NCI-H345 treated with DMSO at 0.1 percent for 48 hours (cell line): Measurements from ENCODE around the gene CHCHD4.

Experiments
- DNase-seq: peaks from one replicate; lab custom pipeline; 2025; ENCODE audit not compliant: unreplicated experiment; lab: John Stamatoyannopoulos, UW

CHCHD4 gene

DNA sequence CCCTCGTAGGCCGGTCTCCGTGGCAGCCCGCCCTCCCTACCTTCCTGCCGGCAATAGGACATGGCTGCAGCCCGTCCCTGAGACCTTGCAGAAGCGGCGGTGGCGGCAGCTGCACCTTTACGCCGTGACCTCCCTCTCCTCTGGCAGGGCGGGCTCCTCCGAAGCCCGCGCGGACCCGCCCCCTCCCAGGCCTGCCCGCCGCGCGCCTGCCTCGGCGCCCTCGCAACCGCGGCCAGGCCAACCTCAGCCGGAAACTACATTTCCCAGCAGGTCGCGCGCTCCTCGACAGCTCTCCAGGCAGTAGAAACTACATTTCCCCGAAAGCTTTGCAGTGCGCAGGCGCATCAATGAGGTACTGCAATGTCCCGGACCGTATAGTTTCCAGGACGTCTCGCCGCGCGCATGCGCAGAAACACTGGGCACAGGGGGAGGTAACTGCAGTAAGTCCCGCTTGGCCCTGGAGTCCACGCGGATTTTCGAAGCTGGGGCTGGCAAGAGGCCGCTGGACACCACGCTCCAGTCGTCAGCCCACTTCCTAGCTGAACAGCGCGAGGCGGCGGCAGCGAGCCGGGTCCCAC is at the start of gene CHCHD4, which contains the start of gene TMEM43:
Gene CHCHD4, minus strand, starts transcription at position 256 of the 578 bp plus-strand sequence. Its CDS starts 194 bp downstream, at position 62.
Gene TMEM43, plus strand, starts transcription at position 438 of the 578 bp plus-strand sequence. CDS start 142 bp downstream, outside the sequence.
- DNase-seq = peak; percentile 94

DNA sequence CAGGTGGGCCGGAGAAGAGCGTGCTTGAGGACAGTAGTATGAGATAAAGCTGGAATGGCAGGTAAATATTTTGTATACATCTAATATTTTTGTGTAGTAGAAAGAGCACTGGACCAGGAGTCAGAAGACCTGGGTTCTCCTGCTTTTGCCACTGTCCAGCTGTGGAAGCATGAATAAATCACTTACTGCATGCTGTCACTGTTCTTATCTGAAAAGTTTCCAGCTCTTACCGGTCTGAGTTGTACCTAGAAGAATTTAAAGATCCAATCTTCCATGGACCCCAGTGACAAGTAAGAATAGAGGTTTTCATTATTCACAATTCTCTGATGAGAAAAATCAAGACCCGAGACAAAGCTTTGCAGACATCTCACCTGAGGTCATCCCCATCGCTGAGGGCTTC is 47.8 kb upstream of the CHCHD4 start:
- DNase-seq = no peak

DNA sequence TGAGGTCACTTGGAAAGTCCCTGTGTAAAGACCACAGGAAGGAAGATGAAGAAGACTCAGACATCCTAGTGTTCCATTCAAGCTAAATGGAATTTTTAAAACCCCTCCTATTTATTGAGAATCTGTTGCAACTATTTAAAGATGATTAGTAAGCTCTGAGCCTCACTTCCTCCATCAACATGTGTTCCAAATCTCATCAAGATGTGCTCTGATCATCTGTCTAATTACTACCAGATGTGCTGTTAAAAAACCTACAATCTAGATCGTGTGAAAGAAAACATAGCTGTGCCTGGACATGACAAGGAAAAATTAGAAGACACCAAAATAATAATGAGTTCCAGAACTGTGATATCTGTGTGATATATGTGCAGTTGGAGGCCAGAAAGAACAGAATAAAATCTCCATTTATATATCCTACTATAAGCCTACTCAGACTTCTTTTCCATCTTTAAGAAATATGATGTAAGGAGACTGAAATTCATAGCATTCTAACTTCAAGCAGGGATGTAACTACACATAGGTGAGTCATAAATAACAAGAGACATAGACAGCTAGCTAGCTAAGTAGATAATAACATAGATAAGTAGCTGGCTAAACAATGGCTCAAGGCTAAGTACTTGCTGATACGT is 46.0 kb upstream of the CHCHD4 start:
- no peak for DNase-seq

DNA sequence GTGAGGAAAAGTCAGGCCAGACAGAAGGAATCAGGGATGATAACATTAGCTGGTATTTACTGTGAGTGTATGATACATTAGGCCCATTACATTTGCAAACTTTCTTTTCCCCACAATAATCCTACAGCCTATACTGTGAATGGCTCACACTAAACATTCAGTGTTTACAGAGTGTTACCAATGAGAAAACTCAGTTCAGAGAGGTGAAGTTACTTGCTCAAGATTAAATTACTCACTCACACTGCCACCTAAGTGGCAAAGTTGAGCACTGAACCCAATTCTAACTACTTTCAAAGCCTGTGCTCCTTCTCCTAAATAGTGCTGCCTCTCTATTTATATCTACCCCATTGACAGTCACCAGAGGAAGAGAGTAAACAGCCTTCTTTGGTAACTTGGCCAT is 45.2 kb upstream of the CHCHD4 start:
- no peak for DNase-seq

DNA sequence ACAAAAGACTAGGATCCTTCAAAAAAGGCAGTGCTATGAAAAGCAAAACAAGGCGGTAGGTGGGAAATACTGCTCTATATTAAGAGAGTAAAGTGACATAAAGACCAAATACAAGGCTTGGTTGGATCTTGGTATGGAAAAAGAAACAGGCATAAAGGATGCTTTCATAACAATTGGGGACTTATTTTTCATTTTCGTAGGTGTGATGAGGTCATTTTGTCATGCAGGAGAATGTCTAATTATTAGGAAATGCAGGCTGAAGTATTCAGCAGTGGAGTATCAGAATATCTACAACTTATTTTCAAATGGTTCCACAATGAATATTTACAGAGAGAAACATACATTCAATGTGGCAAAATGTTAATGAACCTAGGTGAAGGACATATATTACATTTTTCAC is 44.8 kb upstream of the CHCHD4 start:
- DNase-seq = no peak

DNA sequence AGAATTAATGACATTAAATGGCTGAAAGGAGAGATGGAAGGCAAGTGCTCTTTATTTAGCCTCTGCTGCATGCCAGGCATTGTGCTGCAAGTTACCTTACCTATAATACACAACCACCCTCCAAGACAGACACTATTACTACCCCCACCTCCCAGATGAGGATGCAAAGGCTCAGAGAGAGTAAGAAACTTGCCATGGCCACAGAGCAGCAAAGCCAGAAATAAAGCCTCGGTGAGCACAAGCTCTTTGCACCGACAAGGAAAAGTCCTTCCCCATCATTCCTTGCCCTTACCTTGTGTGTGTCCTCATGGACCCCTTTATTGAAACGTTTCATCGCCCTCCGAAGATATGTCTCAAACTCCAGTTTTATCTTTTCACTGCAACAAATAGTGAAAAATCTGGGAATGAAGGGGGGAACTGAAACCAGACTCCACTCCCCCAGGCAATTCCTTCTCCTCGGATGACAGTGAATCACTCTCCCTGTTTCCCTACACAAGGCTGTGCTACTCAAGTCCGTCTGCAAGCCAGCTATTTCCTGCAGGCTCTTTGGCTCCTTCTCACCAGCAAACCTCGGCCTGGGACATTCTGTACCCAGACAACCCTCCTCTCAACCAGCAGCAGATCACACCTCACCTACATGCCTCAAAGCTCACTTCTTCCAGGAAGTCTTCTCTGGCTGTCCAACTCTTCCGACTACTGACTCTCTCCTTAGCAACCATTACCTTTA is 42.4 kb upstream of the CHCHD4 start:
- no peak for DNase-seq

DNA sequence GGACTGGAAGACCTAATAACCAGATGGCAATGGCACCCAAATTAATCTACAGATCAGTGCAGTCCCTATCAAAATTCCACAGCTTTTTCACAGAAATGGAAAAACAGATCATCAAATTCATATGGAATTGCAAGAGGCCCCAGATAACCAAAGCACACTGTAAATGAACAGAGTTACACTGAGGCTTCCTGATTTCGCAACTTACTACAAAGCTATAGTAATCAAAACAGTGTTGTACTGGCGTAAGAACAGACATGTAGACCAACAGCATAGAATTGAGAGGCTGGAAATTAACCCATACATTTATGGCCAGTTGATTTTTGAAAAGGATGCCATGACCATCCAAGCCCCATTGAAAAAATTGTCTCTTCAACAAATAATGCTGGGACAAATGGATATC is 37.5 kb upstream of the CHCHD4 start:
- no peak for DNase-seq

DNA sequence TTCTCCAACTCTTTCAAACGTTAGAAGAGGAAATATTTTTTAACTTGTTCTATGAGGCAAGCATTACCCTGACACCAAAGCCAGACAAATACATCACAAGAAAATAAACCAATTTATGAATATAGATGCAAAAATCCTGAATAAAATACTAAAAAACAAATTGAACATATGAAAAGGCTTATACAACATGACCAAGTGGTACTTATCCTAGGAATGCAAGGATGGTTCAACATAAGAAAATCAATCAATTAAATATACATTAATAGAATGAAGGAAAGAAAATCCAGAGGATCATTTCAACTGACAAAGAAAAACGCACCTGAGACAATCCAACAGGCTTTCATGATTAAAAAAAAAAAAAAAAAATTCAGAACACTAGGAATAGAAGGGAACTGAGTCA is 36.6 kb upstream of the CHCHD4 start:
- DNase-seq = no peak

DNA sequence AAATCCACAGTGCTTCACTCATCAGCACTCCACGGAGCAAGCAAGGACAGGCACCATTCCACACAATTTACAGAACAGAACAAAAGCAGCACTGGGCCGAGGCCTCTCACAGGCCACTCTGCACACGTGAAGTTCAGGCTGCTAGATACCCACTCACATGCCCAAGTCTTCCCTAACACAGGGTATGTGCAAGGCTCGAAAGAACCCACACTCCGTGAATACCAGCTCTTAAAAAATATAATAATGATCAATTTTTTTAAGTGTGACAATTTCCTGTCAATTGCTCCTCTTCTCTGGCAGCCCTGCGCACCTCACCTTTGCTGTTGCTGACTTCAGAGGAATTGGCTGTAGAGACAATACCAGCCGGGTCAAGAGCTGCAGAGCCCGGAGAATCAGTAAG is 34.8 kb upstream of the CHCHD4 start:
- DNase-seq = no peak

DNA sequence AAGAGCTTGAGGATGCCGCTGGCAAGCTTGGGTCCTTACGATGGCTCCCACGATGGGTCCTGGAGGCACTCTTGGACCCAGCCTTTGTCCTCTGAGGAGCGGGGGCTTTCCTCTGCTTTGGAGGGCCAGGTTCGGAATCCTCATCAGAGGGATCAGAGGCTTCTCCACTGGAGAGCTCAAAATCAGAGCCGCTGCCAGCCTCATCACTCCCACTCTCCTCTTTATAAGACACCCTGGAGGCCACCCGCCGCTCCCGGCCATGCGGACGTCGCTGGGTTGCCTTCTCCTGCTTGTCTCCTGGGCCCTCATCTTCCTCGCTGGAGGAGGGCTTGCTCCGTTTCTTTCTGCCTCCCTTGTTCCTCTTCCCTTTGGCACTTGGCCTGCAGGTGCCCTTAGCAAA is 33.7 kb upstream of the CHCHD4 start:
- no peak for DNase-seq

DNA sequence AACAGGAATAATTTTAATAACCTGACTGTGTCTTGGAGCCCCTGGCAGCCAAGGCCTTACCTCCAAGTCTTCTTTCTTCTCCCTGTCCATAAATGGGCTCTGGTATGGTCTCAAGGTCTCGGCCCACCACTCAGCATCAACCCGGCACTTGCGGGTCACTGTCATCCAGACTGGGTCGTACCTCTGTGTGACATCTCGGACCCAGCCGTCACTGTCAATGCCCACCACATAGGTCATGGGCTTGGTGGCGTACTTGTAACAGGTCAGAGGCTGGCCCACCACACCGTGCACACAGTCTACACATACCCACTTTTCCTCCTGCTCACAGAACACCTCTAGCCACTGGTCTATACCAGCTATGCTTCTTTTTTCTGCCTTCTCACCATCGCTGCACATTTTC is 33.3 kb upstream of the CHCHD4 start:
- no peak for DNase-seq

DNA sequence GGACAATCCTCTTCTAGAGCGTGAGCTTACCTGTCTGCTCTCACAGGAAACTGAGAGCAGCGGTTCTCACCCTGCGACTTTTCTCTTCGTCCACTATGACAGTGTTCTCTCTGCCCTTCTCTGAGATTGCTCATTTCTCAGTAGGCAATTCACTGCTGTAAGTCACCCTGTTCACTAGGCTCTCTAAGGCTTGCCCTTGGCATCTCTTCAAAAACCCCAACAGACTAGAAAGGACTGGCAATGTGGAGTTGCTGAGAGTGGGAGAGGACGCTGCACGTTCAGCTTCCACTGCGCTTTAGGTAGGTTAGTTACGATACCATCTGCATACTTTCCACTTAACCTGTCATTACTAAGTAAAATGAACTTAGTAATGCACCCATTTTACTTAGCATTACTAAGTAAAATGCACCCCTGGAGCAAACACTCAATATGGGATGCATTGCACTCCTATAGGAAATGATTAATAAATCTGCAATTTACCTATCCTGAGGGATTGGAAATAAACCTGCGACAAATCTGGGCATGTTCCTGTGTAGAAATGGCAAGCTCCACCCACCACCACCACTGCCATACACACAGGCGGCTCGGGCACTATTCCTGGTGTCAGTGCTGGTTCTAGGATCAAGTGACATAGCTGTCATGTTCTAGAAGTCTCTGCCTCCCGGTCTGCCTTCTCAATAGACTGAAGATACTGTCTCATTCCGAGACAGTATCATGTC is 32.3 kb upstream of the CHCHD4 start:
- no peak for DNase-seq

DNA sequence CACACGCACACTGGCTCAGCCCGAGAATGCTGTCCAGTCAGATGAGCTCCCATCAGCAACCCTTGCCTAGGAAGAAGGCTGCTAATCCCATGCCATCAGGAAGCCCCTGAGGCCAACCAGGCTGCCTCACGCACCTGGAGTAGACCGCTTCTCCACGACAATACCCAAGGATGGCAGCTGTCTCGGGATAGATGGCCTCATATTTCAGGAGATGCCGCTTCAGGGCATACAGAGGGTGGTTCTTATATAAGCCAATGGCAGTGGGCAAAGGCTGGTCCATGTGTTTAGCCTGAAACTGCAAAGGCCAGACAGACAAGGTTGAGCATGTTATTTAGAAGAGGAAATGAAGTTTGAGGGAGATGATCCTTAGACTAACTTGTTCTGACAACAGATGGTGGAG is 31.5 kb upstream of the CHCHD4 start:
- no peak for DNase-seq

DNA sequence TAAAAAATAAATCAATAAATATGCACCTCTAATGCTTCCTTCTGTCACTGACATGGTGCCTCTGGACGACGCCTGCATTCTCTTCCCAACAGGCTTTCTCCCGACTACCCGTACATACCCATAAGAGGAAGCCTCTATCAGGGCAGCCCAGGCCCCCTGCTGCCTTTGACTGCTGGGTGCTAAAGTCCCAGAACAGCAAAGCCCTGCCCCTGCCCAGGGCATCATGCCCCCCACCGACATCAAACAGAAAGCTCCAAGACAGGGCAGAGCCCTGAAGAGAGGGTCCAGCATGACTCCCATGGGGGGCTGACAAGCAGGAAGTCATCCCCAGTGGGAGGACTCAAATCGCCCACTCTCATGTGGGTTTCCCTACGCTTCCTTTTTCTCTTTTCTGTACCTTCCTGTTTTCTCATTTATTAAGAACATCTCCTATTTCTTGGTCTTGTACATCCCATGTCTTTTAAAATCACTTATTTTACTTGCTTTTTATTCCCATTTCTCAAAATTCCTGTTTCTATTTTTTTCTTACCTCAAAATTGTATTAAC is 30.3 kb upstream of the CHCHD4 start:
- no peak for DNase-seq

DNA sequence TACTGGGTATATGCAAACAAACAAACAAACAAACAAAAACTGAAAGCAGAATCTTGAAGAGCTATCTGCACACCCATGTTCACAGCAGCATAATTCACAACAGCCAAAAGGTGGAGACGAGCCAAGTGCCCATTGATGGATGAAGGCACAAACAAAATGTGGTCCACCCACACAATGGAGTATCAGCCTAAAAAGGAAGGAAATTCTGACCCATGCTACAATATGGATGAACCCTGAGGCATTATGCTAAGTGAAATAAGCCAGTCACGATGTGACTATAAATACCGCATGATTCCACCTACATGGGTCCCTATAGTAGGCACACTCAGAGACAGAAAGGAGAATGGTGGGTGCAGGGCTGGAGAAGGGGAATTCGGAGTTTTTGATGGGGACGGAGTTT is 29.6 kb upstream of the CHCHD4 start:
- no peak for DNase-seq

DNA sequence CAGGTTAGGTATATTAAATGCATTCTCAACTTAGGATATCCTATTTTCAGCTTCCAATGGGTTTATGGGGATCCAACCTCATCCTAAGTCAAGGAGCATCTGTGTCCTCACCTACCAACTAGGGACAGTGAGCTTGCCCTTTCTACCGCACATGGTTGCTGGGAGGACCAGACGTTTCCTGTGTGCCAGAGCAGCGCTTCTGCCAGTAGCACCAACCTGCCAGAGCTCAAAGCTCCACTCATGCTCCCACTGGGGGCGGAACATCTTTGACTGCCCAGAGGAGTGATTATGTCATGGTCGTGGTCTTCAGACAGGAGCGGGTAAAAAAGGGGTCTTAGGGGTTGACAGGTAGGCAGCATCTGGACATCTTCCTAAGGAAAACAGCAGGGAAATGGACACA is 29.0 kb upstream of the CHCHD4 start:
- DNase-seq = no peak

DNA sequence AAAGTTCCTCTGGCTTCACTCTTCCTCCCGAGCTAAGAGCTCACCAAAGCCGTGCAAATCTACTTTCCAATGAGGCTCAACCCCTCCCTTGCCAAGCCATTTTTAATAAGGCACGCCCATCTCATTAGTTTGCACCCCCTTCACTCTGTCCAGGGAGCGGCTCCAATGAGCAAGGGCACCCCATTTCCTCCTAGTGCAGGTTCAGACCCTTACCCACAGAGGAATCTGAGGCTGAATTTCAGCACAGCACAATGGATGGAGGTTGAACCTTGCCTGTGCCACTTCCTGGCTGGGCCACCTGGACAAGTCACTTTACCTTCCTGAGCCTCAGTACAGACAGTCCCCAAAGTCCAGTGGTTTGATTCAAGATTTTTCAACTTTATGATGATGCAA is 28.3 kb upstream of the CHCHD4 start:
- no peak for DNase-seq

DNA sequence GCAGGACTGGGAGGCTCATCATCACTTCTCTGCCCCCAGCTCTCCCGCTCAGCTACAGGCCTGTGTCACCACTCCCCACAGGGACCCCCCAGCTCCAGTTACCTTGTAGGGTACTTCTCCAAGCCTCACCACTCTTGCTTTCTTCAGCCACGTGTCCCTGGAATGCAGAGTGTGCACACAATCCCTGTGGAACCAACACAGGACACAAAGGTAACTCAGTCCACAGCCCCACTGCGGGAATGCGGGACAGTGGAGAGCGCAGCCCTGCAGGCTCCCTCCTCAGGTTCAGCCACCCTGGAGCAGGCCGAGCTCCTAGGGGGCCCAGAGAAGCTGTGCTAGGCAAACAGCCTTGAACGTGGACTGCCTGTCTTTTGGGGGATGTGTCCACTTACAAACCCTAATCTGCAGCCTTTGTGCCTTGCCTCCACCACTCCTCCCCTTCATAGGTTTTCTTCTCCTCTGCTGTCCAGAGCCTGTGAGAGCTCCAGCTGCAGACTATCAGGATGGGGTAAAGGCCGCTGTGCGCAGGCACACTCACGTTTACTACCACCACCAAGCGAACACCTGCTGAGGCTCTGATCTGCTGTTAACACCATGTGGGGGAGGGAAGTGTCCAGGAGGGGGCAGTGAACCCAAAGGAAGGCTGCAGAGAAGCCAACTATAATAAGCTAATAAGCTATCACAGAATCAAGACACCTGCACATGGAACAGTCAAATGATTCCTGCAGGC is 27.7 kb upstream of the CHCHD4 start:
- DNase-seq = no peak

DNA sequence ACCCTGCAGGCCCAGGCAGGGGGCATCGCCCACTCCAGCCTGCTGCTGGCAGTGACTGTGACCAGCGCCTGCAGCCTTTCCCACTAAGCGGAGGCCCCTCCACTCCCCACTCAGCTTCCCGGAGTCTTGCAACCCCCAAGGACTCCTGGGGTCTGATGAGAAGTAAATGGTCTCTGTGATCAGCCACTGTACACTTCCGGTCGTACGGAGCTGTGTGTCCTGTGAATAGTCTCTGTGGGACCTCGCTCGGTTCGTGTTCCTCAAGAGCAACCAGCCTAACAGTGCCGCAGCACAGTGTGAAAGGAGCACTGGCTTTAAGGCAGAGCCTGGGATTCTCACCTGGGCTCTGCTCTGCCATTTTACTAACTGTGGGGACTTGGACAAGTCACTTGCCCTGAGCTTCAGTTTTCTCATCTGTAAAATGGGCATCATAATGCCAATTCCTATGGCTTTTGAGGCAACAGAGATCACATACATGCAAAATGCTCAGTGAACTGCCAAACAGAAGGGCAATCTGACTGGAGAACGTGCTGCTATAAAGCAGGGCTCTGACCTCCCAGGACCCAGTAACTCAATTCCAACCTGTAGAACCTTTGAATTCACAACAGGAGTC is 26.9 kb upstream of the CHCHD4 start:
- no peak for DNase-seq

DNA sequence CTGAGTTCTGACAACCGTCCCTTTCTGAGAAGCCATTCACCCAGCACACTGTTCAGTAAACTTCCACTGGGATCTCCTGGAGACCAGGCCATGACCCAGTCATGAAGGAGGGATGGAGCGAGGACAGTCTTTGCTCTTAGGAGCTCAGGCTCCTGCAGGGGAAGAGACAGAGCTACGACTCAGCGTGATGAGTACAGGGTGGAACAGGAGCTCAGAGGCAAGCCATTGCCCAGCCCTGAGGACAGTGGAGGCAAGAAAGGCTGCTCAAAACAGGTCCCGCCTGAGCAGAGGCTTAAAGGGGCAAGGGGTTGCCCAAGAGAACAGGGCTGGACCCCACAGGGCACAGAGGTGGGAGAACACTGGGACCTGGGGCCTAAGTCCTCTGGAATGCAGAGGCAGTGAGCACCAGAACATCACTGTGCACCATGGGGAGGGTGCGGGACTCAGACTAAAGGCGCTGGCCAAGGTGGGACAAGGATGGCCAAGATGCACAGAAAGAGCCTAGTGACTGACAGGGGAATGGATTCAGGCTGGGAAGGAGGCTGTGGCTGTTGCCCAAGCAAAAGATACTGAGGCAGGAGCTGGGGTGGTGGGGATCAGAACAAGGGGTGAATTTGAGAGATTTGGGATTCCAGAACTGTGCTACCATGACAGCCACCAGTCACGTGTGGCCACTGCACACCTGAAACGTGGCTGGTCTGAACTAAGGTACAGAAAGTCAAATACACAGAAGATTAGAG is 26.0 kb upstream of the CHCHD4 start:
- no peak for DNase-seq
